HG02759 (cell line): ENCODE results near the gene VANGL1.
A peak's percentile ranks its signal among the peaks of the same experiment; 100 is the strongest.

ENCODE experiments used
- ATAC-seq: cut with Tn5 transposase; IDR thresholded peaks from one replicate; pipeline ENCODE4 v1.9.1; 2021; ENCODE audit warnings: mild to moderate bottlenecking, moderate library complexity; ENCODE audit not compliant: unreplicated experiment

The VANGL1 gene

DNA sequence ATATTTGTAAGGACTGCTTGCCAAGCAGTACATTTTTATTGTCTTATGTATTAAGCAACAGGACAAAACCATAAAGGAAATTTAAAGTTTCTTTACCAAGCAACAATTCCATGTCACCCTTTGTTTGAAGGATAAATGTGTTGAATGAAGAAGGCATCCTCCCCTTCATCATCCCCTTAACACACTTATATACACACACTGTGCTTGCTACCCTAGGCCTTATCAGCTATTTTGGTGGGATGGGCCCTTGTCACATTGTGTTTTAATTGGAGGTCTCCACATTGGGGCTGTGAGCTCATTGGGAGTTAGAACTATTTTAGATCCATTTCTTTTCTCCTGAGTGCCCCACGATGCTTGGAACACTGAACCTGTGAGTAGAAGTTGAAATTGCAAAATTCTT lies 1.9 kb downstream of the VANGL1 start:
- no peak for ATAC-seq

DNA sequence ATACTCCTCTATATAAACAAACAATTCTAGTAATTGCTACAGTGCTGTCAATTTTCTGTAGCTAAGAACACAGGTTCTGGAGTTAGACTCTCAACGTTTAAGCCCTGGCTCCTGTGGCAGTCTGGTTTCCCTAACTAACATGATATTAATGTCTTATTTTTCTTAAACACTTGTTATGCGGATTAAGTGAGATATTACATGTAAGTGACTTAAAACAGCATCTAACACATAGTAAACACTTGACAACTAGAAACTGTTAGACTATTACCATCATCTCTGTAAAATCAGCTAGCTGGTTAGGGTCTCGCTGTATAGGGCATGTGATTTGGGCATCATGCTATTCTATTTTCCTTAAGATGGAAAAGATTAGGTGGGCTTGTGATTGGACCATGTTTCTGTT lies 2.3 kb downstream of the VANGL1 start:
- ATAC-seq, result no peak

DNA sequence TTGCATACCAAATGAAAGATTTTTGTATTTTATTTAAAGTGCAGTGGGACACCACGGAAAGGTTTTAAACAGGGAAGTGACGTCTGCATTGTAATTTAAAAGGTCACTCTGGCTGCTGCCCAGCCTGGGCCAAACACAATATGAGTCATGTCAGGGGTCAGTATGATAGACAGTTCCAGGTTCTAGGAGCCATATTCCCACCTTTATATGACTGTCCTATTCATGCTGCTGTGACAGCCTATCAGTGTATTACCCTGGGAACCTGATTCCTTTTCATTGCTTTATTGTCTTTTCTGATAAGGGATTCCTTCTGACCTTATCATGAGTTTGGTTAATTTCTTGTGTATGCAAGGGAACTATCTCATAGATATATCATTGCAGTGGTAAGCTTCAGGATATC lies 5.3 kb downstream of the VANGL1 start:
- ATAC-seq, result no peak

DNA sequence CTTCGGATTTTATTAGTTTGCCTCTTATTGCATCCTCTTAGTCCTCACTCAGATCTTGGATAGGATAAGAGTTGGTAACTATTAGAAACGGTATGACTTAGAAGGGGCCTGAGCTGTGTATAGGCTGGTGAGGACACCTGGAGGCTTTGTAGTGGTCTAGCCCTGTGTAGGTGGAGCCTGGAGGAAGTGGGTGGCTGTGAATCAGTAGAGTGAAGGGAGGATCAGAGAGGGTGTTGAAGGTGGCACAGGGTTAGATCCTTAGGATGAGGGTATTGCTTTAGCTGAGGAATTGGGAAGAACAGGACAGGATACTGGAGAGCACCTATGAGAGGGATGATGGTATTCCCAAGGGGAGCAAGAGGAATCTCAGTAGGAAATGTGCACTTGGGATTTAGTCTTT lies 5.7 kb downstream of the VANGL1 start:
- ATAC-seq, result no peak

DNA sequence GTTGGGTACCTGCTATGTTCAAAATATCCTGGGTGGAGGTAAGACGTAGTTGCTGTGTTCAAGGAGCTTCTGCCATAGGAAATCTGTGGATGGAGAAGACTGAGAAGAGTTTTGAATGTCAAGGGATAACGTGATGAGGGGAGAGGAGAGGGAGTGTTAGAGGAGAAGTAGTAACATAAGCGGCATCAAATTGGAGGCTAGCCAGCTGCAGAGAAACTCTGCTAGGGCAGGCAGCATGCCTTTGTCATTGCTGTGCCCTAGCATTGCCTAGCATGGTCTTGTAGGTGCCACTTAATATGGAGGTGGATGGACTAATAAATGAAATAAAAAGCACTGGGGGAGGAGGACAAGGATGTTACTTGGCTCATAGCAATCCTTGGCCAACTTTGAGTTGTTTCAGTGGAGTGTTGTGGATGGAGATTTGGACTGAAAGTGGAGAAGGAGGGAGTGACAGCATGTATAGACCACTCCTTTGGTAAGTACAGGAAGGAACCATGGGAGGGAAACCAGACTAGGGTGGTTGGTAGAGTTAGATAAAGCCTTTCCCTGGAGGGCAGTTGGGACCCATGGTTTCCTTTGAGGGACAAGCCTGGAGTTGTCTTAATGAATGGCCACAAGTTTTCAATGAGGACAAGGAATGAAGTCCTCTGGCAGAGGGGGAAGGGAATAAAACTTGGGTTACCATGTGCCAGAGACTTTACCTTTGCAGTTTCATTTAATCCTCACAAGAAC lies 6.3 kb downstream of the VANGL1 start:
- no peak for ATAC-seq

DNA sequence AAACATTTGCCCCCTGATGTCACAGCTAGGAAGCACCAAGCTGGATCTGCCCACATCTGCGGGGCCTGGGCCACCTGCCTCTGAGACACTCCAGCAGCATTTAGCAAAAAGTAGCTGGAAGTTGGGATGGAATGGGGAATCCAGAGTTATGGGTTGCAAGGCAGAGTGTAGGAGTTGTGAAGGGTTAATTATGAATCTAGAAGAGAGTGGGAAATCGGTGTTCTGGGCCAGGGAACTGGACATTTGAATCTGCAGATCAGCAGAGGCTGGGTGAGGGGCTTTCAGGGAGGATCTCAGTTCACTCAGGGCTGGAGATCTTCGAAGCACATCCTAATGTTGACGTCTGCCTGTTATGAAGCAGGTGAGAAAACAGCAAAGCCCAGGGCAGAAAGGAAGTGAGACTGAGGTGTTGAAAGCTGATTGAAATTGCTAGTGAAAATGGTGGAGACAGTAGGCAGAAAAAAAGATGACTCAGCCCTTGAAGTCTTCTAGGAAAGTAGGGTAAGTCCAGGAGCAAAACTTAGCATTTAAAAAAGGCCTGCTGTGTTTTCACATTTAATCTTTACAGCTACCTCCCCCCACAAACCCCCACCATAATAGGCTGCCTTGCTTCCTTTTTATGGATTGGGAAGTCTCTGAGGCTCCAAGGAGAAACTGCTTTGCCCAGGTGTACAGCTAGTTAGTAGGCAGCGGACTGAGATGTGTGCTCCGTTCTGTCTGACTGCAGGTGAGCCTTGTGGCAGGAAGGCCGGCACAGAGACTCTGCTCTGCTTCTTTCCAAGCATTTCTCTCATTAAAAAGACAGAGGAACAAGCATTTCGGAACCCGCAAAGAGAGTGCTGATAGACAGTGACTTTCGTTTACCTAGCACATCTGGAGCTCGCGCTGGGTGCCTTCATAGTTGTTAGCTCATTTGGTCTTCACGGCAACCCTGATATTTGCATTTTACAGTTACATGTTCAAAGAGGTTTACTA lies 7.2 kb downstream of the VANGL1 start:
- ATAC-seq, result peak; percentile 90

DNA sequence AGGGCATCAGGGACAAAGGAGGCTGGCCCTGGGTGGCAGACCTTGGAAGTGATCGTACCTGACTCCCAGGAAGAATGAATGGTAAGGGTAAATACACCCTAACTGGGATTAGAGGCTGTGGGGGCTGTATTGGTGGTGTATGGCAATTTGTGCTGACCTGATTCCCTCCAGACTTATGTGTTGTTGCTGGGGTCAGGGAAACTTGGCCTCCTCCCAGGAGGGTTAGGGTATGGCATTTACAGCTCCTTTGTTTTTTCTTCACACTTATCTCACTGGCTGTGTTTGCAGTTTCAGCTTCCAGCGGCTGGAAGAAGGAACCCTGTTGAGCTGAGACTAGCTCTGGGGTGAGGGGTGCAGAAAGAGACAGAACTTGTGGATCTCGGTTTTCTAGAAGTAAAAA lies 8.2 kb downstream of the VANGL1 start:
- ATAC-seq, result no peak

DNA sequence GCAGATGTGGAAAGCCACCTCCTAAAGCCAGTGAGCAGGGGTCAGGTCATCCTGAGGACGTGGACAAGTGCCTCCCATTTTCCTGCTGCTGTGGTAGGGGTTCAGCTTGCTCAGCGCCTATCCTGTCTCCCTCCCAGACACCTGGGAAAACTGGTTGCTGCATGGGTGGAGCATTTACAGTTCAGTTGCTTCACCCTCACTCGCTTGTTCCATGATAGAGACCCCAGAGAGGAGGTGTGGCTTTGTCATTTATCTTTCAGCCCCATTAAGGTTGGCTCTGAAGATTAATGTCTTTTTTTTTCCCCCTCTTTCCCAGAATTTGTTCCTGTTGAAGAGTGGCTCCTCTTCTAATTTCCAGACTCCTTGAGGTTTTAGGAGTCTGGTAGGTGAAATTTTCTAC lies 9.2 kb downstream of the VANGL1 start:
- ATAC-seq, result no peak

DNA sequence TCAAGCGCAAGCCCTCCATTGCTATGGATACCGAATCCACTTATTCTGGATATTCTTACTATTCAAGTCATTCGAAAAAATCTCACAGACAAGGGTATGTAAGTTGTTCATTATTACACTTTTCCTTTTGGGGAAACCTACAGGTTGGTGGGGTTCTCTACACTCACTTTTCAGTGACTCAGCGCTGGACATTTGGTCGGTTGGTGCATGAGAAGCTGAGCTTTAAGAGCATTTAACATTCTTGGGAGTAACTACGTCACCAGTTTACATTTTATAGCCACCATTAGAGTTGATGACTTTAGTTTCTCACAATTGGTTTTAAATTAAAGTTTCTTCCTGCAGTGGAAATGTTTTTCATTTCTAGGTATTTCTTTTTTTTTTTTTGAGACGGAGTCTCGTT lies 9.6 kb downstream of the VANGL1 start:
- no peak for ATAC-seq

DNA sequence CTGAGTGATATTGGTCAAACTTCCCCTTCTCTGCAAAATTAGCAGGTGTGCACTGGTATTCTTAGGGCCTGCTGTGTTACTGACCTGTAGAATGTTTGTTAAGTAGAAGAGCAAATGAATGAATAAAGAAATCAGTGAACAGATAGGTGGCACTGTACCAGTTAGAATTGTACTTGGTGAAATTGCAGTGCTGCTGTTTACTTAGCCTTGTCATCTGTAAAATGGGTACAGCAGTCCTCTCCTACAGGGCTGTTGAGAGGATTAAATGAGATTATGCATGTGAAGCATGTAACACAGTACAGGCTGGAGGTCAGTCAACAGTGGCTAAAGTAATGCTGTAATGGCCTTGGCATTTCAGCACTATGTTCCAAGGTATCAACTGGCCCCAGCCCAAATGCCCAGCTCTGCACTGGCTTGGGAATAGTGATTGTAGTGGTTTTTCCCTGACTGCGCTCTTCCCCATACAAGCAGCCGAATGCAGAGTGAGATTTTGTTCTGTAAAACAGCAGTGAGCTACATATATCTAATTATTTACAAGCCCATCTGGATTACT lies 10.5 kb downstream of the VANGL1 start:
- ATAC-seq, result no peak

DNA sequence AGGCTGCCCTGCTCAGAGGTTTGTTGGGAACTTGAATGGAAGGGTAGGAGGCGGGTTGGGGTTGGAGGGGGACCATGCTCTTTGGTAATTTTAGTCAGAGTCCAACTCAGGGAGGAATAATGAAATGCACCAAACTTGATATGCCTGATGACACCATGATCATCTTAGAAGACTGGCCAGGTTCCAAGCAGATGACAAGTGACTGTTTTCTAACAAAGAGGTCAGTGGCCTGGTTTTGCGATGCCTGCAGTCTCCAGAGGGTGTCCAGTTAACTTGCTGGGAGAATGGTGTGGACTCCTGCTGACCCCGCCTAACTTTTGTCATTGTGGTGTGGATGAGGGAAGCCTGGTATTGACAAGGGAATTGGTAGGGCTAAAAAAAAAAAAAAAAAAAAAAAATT lies 12.4 kb downstream of the VANGL1 start:
- ATAC-seq, result no peak

DNA sequence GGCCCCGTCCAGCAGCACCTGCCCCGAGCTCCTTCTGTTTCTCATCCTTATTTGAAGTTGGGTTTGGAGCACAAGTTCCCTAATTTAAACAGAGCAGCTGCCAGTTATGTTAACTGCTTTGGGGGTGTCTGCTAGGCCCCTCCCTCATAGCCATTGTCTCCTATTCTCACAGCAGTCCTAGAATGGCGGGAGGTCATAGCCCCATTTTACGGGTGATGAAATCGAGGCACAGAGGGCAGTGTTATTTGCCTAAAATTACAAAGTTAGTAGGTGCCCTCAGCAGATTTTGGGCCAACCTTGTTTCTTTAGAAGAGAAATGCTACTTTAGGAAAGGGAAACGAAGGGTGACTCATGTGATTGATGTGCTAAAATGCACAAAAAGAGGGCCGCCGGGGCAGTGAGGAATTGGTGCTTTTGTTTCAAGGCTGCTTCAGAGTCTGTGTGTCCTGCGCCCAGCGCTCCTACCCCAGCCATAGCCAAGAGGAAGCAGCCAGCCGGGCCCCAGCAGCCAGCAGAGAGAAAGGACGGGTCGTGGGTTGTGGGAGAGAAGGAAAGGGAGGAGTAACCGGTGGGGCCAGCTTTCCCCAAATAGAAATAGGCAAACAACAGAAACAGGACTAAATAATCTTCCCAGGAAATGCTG lies 13.0 kb downstream of the VANGL1 start:
- peak; percentile 34 for ATAC-seq

DNA sequence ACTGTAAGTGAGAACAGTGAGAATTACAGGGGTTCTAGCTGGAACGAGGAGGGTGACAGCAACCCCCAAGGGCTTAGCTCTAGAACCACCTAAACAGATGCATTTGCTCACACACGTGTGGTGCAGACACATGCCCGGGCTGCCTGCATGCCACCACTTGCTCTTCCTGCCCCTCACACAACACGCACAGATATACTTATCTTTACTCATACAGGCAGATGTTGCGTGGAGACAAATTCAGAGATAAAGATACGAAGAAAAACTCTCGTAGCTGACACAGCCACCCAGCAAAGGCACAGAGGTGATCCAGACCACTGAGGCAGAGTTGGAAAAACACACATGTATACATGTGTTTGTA lies 13.5 kb downstream of the VANGL1 start:
- ATAC-seq, result peak; percentile 63

DNA sequence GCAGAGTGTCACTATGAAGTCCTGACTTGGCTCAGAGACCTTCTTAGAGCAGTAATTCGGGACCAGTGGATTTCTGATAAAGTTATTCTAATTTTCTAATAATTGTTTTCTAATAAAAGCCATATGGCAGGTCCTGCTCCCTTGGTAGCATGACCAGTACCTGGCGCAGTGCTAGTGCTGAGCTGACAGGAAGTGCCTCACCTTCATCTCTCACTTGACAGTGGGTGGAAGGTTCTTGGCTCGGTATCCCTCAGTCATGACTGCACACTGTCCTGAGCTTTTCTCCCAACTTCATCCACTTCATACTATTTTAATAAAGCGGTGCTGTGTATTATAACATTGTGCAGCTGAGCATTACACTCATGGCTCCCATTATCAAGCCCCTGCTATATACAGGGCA lies 14.1 kb downstream of the VANGL1 start:
- ATAC-seq, result no peak

DNA sequence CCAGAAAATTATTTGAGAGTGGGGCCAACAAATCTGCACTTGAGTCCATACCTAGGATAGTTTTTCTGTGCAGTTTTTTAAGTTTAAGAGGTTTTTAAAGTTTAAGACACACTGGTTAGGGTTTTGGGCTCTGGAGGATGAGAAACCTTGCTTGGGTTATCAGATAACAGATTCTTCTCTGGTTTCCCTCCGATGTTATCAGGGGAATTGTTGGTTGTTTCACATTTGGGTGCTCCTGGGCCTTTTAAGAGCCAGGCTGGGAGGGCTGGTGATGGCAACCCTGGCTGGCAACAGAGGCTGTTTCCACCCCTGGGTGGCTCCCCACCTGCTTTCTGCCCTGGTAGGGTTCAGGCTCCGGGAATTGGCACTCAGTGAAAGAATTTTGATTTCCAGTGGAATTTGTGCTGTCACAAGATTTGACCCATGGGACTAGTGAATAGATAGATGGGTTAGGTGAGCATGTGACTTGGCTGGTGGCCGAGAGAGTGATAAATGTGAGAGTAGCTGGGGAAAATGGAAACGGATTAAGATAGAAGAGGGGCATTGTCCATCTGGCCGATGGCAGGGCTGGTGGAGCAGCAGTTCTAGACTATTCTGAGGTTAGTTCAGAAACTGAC lies 14.8 kb downstream of the VANGL1 start:
- no peak for ATAC-seq

DNA sequence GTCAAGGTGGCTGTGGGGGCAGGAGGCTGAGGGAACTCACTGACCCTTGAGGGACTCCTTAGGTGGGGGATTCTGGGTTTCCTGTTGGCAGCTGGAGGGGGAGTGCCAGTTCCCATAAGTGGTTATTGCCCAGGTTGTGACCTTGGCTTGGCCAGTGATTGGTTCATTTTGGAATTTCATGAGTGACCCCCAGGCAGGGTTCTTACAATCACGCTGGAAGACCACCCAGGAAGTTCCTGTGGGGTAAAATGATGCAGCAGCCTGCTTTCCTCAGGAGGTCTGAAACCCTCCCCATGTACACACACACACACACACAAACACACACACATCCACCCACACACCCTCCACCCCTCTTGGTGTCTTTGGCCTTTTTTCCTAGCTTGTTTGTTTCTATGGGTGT lies 16.9 kb downstream of the VANGL1 start:
- ATAC-seq, result no peak

DNA sequence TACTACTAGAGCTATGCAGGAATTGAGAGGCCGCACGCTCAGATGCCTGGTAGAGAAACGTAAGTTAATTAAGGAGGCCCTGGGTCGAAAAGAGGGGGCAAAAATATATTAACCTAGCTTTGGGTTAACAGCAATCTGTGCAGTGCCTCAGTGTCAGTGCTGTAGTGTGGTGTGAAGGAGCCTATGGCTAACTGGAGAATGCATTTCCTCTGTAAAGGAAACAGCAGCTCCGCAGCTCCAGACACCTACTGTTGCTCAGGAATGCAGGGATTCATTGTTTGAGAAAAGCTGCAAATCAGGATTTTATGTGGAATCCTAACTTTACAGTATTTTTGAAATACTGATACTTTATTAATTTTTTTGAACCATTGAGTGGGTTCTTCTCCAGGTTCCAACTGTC lies 18.4 kb downstream of the VANGL1 start:
- no peak for ATAC-seq

DNA sequence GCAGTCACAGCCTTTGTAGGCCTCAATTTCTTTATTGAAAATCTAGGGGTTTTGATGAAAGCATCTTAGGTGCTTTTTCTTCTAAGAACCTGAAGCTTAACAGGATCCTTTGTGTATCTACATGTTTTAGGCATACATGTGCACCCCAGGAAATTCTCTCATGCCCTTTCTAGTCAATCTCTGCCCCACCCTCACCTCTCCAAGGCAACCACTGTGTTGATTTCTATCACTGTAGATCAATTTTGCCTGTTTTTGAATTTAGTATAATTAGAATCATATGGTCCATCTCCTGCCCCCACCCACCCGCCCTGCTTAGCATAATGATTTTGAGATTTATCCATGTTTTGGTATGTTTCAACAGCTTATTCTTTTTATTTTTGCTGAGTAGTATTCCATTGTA lies 19.4 kb downstream of the VANGL1 start:
- ATAC-seq, result no peak

DNA sequence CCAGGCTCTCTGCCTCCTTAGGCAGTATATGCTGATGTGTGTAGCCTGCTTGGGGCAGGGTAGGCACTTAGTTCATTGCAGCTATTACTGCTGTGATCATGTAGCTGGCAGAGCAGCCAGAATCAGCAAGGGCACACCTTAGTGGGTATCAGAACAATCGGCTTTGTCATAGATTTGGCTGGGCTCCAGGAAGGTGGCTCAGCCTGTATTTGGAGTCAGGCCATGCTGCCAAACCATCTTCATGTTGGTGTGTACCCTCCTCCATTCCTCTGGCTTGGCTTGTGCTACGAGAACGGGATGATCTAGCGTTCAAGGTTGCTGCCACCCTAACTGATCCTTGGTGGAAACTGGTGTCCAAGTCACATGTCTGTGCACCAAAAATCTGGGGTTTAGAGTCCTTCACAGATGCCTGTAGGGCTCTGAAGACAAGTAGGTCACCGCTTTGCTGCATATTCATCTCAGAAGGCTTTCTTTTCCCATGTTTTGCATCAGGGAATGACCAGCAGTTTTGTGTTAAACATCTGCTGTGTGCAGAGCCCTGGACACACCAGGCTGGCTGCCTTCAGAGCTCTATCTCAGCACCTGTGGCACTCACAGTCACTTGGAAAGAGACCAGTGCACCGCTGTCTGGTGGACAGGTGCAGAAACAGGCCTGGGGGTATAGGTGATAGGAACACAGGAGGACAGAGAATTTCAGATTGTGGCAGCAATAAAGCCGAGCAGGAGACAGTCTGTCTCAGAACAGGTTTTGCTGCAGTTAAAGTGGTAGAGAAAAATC lies 23.7 kb downstream of the VANGL1 start:
- no peak for ATAC-seq

DNA sequence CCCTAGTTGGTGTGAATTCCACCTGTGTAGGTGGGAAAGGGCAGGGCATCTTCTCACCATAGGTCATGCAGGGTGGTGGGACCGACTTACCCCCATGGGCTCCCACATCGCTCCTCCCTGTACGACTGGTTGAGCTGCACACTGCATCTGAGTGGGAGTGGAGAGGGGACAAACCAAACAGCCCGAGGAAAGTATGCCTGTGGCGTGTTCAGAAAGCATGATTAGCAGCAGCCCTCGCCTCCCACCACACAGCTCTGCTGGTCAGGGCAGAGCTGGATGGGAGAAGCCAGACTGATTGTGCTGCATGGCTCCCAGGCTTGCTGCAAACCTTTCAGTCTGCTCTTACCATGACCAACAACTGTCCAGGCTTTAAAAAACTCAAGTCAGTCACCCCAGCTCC lies 24.4 kb downstream of the VANGL1 start:
- ATAC-seq, result no peak
